ENCODE measurements around the gene SPRR2D. TPM values are rescaled to one million over a fixed set of nuclear protein-coding genes. Genes with fewer than 3 reads are reported as not detected.

SPRR2D gene
- total and polyA plus RNA-seq, 4 donors = 0.09 TPM; not detected in 3

- no peak for TF ChIP-seq REST (IDR thresholded peaks at IDR 0.05)
Observed at GRCh38 chr1:152998476-152998875, 42.4 kb downstream of the SPRR2D start (continued).

GRCh38 chr1:152997901-152998300 is 43.0 kb downstream of the SPRR2D start:
- TF ChIP-seq MAX (IDR thresholded peaks at IDR 0.05) (no peak), HNF4G (IDR thresholded peaks at IDR 0.05) (no peak), CTCF (IDR thresholded peaks at IDR 0.05; ENCODE audit: low read depth, low read length, missing input control) (no peak), RXRA (IDR thresholded peaks at IDR 0.05) (no peak), HNF4A (conservative IDR thresholded peaks at IDR 0.05) (no peak), REST (IDR thresholded peaks at IDR 0.05) (no peak), TAF1 (conservative IDR thresholded peaks at IDR 0.05) (no peak), FOXA2 (IDR thresholded peaks at IDR 0.05) (no peak), JUND (IDR thresholded peaks at IDR 0.05) (no peak), ATF3 (IDR thresholded peaks at IDR 0.05) (no peak), YY1 (IDR thresholded peaks at IDR 0.05) (no peak), GABPA (IDR thresholded peaks at IDR 0.05 in 1 of 2, conservative IDR thresholded peaks at IDR 0.05 in 1 of 2) (no peak), RAD21 (IDR thresholded peaks at IDR 0.05) (no peak), ZBTB33 (IDR thresholded peaks at IDR 0.05) (no peak), EGR1 (IDR thresholded peaks at IDR 0.05; ENCODE audit: low read depth in 2 of 2) (no peak), NR2F2 (IDR thresholded peaks at IDR 0.05) (no peak), FOXA1 (IDR thresholded peaks at IDR 0.05) (no peak), SP1 (IDR thresholded peaks at IDR 0.05) (no peak)
- Histone ChIP-seq H3K36me3 (ENCODE audit: control insufficient read depth in 4 of 4, insufficient read depth in 3 of 4, low read depth in 1 of 4, low read length in 3 of 4) (no peaks in the 10 kb centered on the region), H3K4me1 (ENCODE audit: control insufficient read depth in 4 of 4, insufficient read depth in 4 of 4, low read length in 3 of 4) (no peaks in the 10 kb centered on the region), H3K27ac (ENCODE audit: low read depth in 1 of 2, low read length in 2 of 2) (no peak overlapping the region), H3K27me3 (ENCODE audit: control insufficient read depth in 4 of 4, insufficient read depth in 4 of 4, low read length in 3 of 4) (no peaks in the 10 kb centered on the region), H3K9ac (ENCODE audit: low read depth in 1 of 2, low read length in 2 of 2) (no peak overlapping the region), H3K4me3 (ENCODE audit: low read depth in 1 of 3, low read length in 3 of 3) (no peak overlapping the region), H3K9me3 (ENCODE audit: control insufficient read depth in 4 of 4, low read length in 3 of 4) (no peaks in the 10 kb centered on the region)
- 54% methylated on average over 7 of the region's 7 CpGs for WGBS
- DNase-seq (ENCODE audit: low spot score) = no peak

Data from liver (tissue), 9 donors.